A673 (cell line): ENCODE data around the gene ARCN1.

Experiments
- EZH2 ChIP-seq: fragments of 200-600 bp; sonication (generic); IDR thresholded peaks from 2 replicates; pipeline ENCODE4 v1.6.1; 2017; ENCODE audit warnings: borderline replicate concordance, low read depth, mild to moderate bottlenecking, mixed read lengths, antibody characterized with exemption, low read length; ENCODE audit not compliant: poor library complexity, severe bottlenecking
- TF ChIP-seq, protein P1 (sequence below): fragments of 300-800, 200-600 bp; sonication (generic); conservative IDR thresholded peaks from 2 replicates; pipeline ENCODE4 v1.5.1; 2017; ENCODE audit warnings: low read depth, mild to moderate bottlenecking, antibody characterized with exemption, low read length, moderate library complexity, mixed read lengths

DNA sequence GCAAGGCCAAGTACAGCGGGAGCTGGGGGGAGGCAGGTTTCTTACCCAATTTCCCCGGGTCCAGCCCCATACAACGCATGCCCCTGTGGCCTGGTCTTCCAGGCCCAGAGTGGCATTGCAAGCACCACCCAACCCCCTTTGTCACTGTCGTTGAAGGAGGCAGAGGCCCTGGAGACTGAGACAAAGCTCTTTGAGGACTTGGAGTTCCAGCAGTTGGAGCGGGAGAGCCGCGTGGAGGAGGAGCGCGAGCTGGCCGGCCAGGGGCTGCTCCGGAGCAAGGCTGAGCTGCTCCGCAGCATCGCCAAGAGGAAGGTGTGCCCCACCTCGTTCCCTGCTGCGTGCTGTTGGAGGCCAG lies 63.0 kb downstream of the ARCN1 start:
- no peak for TF ChIP-seq EZH2
- TF ChIP-seq, protein P1, sequence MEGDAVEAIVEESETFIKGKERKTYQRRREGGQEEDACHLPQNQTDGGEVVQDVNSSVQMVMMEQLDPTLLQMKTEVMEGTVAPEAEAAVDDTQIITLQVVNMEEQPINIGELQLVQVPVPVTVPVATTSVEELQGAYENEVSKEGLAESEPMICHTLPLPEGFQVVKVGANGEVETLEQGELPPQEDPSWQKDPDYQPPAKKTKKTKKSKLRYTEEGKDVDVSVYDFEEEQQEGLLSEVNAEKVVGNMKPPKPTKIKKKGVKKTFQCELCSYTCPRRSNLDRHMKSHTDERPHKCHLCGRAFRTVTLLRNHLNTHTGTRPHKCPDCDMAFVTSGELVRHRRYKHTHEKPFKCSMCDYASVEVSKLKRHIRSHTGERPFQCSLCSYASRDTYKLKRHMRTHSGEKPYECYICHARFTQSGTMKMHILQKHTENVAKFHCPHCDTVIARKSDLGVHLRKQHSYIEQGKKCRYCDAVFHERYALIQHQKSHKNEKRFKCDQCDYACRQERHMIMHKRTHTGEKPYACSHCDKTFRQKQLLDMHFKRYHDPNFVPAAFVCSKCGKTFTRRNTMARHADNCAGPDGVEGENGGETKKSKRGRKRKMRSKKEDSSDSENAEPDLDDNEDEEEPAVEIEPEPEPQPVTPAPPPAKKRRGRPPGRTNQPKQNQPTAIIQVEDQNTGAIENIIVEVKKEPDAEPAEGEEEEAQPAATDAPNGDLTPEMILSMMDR: no peak
